ENCODE measurements around the gene C7. TPM values are rescaled to one million over a fixed set of nuclear protein-coding genes. Genes with fewer than 3 reads are reported as not detected.
"Not testable (repeated sequence)": the region's sequence is repeated elsewhere in the genome, so short reads cannot be mapped to it uniquely, and the experiment has no call there.

Gene C7
- under 0.01 TPM in 1 of 2 replicates, not detected in the other for total RNA-seq

GRCh38 chr5:40909264-40909663 lies at the start of gene C7:
Gene C7, plus strand, starts transcription at chr5:40909497. Its CDS starts 114 bp downstream, at chr5:40909611.
- FAIRE-seq (no peak), DNase-seq (ENCODE audit: low read depth) (no peak)
- Histone ChIP-seq H3K36me3 (ENCODE audit: control insufficient read depth, insufficient read depth, low read length) (no peaks in the 10 kb centered on the region), H3K4me3 (ENCODE audit: low read depth, low read length) (no peak within 1 kb of the TSS), H3K27me3 (ENCODE audit: control insufficient read depth, insufficient read depth, low read length) (no peaks in the 10 kb centered on the region)
- TF ChIP-seq, protein P1, sequence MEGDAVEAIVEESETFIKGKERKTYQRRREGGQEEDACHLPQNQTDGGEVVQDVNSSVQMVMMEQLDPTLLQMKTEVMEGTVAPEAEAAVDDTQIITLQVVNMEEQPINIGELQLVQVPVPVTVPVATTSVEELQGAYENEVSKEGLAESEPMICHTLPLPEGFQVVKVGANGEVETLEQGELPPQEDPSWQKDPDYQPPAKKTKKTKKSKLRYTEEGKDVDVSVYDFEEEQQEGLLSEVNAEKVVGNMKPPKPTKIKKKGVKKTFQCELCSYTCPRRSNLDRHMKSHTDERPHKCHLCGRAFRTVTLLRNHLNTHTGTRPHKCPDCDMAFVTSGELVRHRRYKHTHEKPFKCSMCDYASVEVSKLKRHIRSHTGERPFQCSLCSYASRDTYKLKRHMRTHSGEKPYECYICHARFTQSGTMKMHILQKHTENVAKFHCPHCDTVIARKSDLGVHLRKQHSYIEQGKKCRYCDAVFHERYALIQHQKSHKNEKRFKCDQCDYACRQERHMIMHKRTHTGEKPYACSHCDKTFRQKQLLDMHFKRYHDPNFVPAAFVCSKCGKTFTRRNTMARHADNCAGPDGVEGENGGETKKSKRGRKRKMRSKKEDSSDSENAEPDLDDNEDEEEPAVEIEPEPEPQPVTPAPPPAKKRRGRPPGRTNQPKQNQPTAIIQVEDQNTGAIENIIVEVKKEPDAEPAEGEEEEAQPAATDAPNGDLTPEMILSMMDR (IDR thresholded peaks at IDR 0.05; ENCODE audit: insufficient read depth, low read length, severe bottlenecking), result no peak

DNA sequence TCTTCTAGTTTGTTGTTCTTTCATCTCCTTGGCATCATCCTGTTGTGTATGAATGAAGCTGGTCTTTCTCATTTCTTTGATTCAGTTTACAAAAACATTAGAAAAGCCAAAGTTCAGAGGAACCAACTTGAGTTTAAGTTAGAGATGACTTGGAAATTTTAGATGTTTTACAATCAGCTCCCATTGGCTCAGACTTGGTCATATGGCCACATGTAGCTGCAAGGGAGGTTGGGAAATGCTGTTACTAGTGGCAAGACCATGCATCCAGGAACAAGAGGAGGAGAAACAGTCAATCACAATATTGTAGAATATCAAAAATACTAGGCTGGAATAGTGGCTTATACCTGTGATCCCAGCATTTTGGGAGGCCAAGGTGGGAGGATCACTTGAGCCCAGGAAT lies 48.6 kb upstream of the C7 start:
- FAIRE-seq, result no peak
- no peak overlapping the region for H3K4me3 ChIP-seq (ENCODE audit: low read depth, low read length)
- no peaks in the 10 kb centered on the region for H3K36me3 ChIP-seq (ENCODE audit: control insufficient read depth, insufficient read depth, low read length)
- TF ChIP-seq, protein P1 (IDR thresholded peaks at IDR 0.05; ENCODE audit: insufficient read depth, low read length, severe bottlenecking), result no peak
- no peak for DNase-seq (ENCODE audit: low read depth)
- H3K27me3 ChIP-seq (ENCODE audit: control insufficient read depth, insufficient read depth, low read length), result no peaks in the 10 kb centered on the region

GRCh38 chr5:40865004-40865403 lies 44.3 kb upstream of the C7 start:
- H3K4me3 ChIP-seq (ENCODE audit: low read depth, low read length); DNase-seq (ENCODE audit: low read depth); FAIRE-seq; H3K36me3 ChIP-seq (ENCODE audit: control insufficient read depth, insufficient read depth, low read length); H3K27me3 ChIP-seq (ENCODE audit: control insufficient read depth, insufficient read depth, low read length): not testable (repeated sequence)

DNA sequence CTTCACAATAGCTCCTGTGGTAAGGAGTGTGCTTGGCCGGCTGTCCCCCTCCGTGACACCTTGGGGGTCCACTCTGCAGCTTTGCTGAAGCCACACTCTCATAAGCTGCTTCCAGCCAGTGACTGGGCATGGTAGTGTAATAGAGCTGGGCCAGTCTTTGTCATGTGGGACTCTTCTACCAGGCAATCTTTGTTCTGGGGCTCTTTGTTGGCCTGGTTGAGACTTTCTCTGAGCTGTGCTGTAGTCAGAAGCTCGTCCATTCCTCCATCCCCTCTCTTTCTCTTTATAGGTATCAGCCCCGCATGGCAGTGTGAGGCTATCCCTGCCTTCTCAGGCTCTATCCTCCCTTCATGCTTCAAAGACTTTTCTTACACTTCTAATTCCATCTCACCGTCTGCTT lies 42.5 kb upstream of the C7 start:
- TF ChIP-seq, protein P1 (IDR thresholded peaks at IDR 0.05; ENCODE audit: insufficient read depth, low read length, severe bottlenecking), result no peak
- Histone ChIP-seq H3K4me3 (ENCODE audit: low read depth, low read length) (no peak overlapping the region), H3K27me3 (ENCODE audit: control insufficient read depth, insufficient read depth, low read length) (no peaks in the 10 kb centered on the region), H3K36me3 (ENCODE audit: control insufficient read depth, insufficient read depth, low read length) (no peaks in the 10 kb centered on the region)
- FAIRE-seq (no peak), DNase-seq (ENCODE audit: low read depth) (no peak)

DNA sequence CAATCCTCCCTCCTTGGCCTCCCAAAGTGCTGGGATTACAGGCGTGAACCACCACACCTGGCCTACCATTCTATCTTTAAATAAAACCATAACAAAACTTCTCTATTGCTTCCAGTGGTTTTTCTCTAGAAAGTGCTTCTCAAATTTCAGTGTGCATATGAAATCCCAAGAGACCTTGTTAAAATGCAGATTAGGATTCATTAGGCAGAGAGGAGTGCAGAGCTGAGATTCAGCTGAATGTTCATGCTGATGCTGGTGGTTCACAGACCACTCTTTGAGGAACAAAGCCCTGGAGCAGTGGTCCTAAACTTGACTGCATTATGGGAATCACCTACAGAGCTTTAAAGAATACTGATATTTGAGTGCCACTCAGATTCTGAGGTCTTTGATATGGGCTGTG lies 39.9 kb upstream of the C7 start:
- DNase-seq (ENCODE audit: low read depth) (no peak), FAIRE-seq (no peak)
- no peaks in the 10 kb centered on the region for H3K27me3 ChIP-seq (ENCODE audit: control insufficient read depth, insufficient read depth, low read length)
- TF ChIP-seq, protein P1 (IDR thresholded peaks at IDR 0.05; ENCODE audit: insufficient read depth, low read length, severe bottlenecking), result no peak
- H3K4me3 ChIP-seq (ENCODE audit: low read depth, low read length), result no peak overlapping the region
- no peaks in the 10 kb centered on the region for H3K36me3 ChIP-seq (ENCODE audit: control insufficient read depth, insufficient read depth, low read length)

DNA sequence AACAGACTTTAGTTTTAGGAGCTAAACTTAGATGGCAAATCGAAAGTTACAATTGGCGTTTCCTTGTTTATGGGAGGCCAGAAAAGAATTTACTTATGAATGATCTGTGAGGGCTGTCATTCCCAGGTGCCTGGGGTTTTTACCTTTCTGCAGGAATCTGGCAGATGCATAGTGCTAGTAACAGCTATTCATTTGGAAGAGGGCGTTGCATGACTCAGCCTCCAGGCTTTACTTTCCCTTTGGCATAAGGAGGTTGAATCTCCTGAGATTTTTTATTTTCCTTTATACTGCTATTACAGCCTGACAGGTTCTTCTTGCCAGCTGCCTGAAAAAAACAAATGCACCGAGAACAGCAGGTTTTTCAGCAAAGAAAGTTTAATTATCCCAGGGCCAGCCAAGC lies 38.1 kb upstream of the C7 start:
- DNase-seq (ENCODE audit: low read depth), result peak; percentile 27
- H3K36me3 ChIP-seq (ENCODE audit: control insufficient read depth, insufficient read depth, low read length), result no peaks in the 10 kb centered on the region
- H3K27me3 ChIP-seq (ENCODE audit: control insufficient read depth, insufficient read depth, low read length), result no peaks in the 10 kb centered on the region
- H3K4me3 ChIP-seq (ENCODE audit: low read depth, low read length), result no peak overlapping the region
- TF ChIP-seq, protein P1 (IDR thresholded peaks at IDR 0.05; ENCODE audit: insufficient read depth, low read length, severe bottlenecking), result no peak
- no peak for FAIRE-seq

DNA sequence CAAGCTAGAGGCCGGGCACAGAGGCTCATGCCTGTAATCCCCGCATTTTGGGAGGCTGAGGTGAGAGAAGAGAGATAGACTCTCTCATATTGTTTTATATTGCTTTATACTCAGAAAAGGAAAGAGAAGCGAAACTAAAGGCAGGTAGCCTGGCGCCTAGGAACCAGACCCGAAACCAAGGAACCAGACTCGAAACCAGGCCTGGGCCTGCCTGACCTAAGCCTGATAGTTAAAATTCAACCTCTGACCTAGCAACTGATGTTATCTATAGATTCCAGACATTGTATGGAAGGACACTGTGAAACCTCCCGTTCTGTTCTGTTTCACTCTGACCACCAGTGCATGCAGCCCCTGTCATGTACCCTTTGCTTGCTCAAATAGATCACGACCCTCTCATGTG lies 37.0 kb upstream of the C7 start:
- not testable (repeated sequence) for H3K36me3 ChIP-seq (ENCODE audit: control insufficient read depth, insufficient read depth, low read length); DNase-seq (ENCODE audit: low read depth); H3K27me3 ChIP-seq (ENCODE audit: control insufficient read depth, insufficient read depth, low read length); FAIRE-seq; H3K4me3 ChIP-seq (ENCODE audit: low read depth, low read length)
